PC-9 (cell line): ENCODE measurements around the gene AHNAK. TPM values are rescaled to one million over a fixed set of nuclear protein-coding genes. Genes with fewer than 3 reads are reported as not detected.

ENCODE experiments used
- BruUV-seq: library from RNA; stranded (reverse); fragments of 400-500 nt; replicated peaks from 2 replicates; lab custom pipeline; 2021; lab: Mats Ljungman, UMichigan
- CTCF ChIA-PET: fragments of 300-600 bp; sonication (Branson Sonifier 250); formaldehyde crosslinking; loops from one replicate; lab custom pipeline; 2022; ENCODE audit warnings: antibody characterized with exemption; lab: Charles Lee
- POLR2A ChIA-PET: fragments of 300-600 bp; sonication (Branson Sonifier 250); formaldehyde crosslinking; loops from one replicate; lab custom pipeline; 2022; ENCODE audit warnings: antibody characterized with exemption; ENCODE audit not compliant: unreplicated experiment; lab: Charles Lee
- DNase-seq, 2 experiments: peaks; one replicate each; pipeline versions ENCODE4 v3.0.0 to v3.0.0-alpha.2; 2015 to 2022; ENCODE audit warnings: mixed read lengths in 1 of 2
- H2AFZ ChIP-seq: fragments of 200-600 bp; sonication (generic); 2 replicates; pipeline ENCODE4 v1.8.1; 2017; ENCODE audit warnings: antibody characterized with exemption
- H3F3A ChIP-seq: fragments of 200-600 bp; sonication (generic); 2 replicates; pipeline ENCODE4 v1.8.1; 2017; ENCODE audit warnings: antibody characterized with exemption, mild to moderate bottlenecking, low read depth; ENCODE audit not compliant: insufficient read depth
- H3K27ac ChIP-seq: fragments of 200-600 bp; sonication (generic); 2 replicates; pipeline ENCODE4 v1.6.1; 2016; ENCODE audit warnings: mixed run types
- H3K27me3 ChIP-seq: fragments of 200-600 bp; sonication (generic); 2 replicates; pipeline ENCODE4 v1.6.1; 2016; ENCODE audit warnings: low read depth, mixed run types; ENCODE audit not compliant: insufficient read depth
- H3K36me3 ChIP-seq: fragments of 200-600 bp; sonication (generic); 2 replicates; pipeline ENCODE4 v1.6.1; 2016; ENCODE audit warnings: low read depth, mixed run types
- H3K4me1 ChIP-seq: fragments of 200-600 bp; sonication (generic); replicated peaks from 2 replicates; pipeline ENCODE4 v1.6.1; 2016; ENCODE audit warnings: mixed run types; ENCODE audit not compliant: insufficient read depth
- H3K4me2 ChIP-seq: fragments of 200-600 bp; sonication (generic); 2 replicates; pipeline ENCODE4 v1.6.1; 2017; ENCODE audit warnings: mixed run types
- H3K4me3 ChIP-seq: fragments of 200-600 bp; sonication (generic); 2 replicates; pipeline ENCODE4 v1.6.1; 2016; ENCODE audit warnings: mixed run types
- H3K79me2 ChIP-seq: fragments of 200-600 bp; sonication (generic); 2 replicates; pipeline ENCODE4 v1.6.1; 2017; ENCODE audit warnings: low read depth, mixed run types
- H3K9me2 ChIP-seq: fragments of 200-600 bp; sonication (generic); 2 replicates; pipeline ENCODE4 v1.8.1; 2017; ENCODE audit warnings: mild to moderate bottlenecking; ENCODE audit not compliant: insufficient read depth
- H3K9me3 ChIP-seq: fragments of 200-600 bp; sonication (generic); 2 replicates; pipeline ENCODE4 v1.8.1; 2016; ENCODE audit warnings: low read depth; ENCODE audit not compliant: insufficient read depth
- H4K20me1 ChIP-seq: fragments of 200-600 bp; sonication (generic); 2 replicates; pipeline ENCODE4 v1.8.1; 2017; ENCODE audit not compliant: insufficient read depth
- CTCF ChIP-seq: fragments of 200-600 bp; sonication (generic); conservative IDR thresholded peaks from 2 replicates; pipeline ENCODE4 v1.6.1; 2017; ENCODE audit warnings: mixed run types, antibody characterized with exemption, mild to moderate bottlenecking, moderate library complexity
- EZH2 ChIP-seq: fragments of 200-600 bp; sonication (generic); IDR thresholded peaks from 2 replicates; pipeline ENCODE4 v1.8.0; 2017; ENCODE audit warnings: antibody characterized with exemption, low read depth
- intact Hi-C: fragments of 100-400 bp; cut with micrococcal nuclease; formaldehyde crosslinking; loops from one replicate; pipeline ENCODE4 v1.10.0; 2022; ENCODE audit not compliant: unreplicated experiment
- total RNA-seq: library from RNA; stranded (reverse); gene quantifications from 2 replicates; pipeline ENCODE4 v1.2.3, GENCODE V29; 2021

AHNAK gene
- total RNA-seq, 1 experiment from 2014 or later = 632 TPM

- Histone ChIP-seq H3K27me3 (no peaks in the 10 kb centered on the region), H3K27ac (no peak overlapping the region), H3K9me2 (no peaks in the 10 kb centered on the region), H4K20me1 (no peaks in the 10 kb centered on the region), H2AFZ (no peak overlapping the region), H3K4me3 (no peak overlapping the region), H3K9me3 (no peaks in the 10 kb centered on the region), H3K79me2 (no peaks in the 10 kb centered on the region), H3F3A (peaks cover 8% of the 10 kb centered on the region; the same call in 1 of the 2 replicates), H3K4me1 (peaks cover 8% of the 10 kb centered on the region; the same call in 1 of the 2 replicates), H3K36me3 (no peaks in the 10 kb centered on the region), H3K4me2 (no peak overlapping the region)
- no peak for DNase-seq
- TF ChIP-seq CTCF = no peak
- TF ChIP-seq EZH2 = no peak
- ChIA-PET POLR2A (interaction anchor here (0.7 kb wide), 1 partner anchor 108 kb away, joined by 7 read pairs; no protein-coding TSS in a partner anchor), CTCF (interaction anchor here (0.5 kb wide), 1 partner anchor 157 kb away, joined by 3 read pairs; no protein-coding TSS in a partner anchor)
- intact Hi-C loops = no loop called here
- no TSS peak for BruUV-seq
Observed at GRCh38 chr11:62444835-62445234, 101.8 kb downstream of the AHNAK start.

GRCh38 chr11:62444236-62444833 lies 102.3 kb downstream of the AHNAK start:
- Histone ChIP-seq H3K9me3 (no peaks in the 10 kb centered on the region), H3K36me3 (no peaks in the 10 kb centered on the region), H3K4me2 (no peak overlapping the region), H2AFZ (no peak overlapping the region), H3K9me2 (no peaks in the 10 kb centered on the region), H3K4me3 (no peak overlapping the region), H4K20me1 (no peaks in the 10 kb centered on the region), H3K79me2 (no peaks in the 10 kb centered on the region), H3K27ac (no peak overlapping the region), H3F3A (peaks cover 5% of the 10 kb centered on the region; the same call in 1 of the 2 replicates), H3K27me3 (no peaks in the 10 kb centered on the region), H3K4me1 (peaks cover 3% of the 10 kb centered on the region; the same call in 1 of the 2 replicates)
- no peak for TF ChIP-seq EZH2
- no peak for TF ChIP-seq CTCF
- POLR2A ChIA-PET = no interaction called here
- BruUV-seq = no TSS peak
- intact Hi-C loops = no loop called here
- CTCF ChIA-PET = interaction anchor here (0.5 to 0.6 kb wide), 2 partner anchors 65 to 158 kb away, joined by 3 to 4 read pairs; no protein-coding TSS in a partner anchor
- no peak for DNase-seq

GRCh38 chr11:62443390-62444235 lies 103.0 kb downstream of the AHNAK start:
- H3K4me1 ChIP-seq = no peaks in the 10 kb centered on the region
- no peak for DNase-seq
- no peaks in the 10 kb centered on the region for H3K9me2 ChIP-seq
- no peak for TF ChIP-seq CTCF
- TF ChIP-seq EZH2 = no peak
- no peaks in the 10 kb centered on the region for H3K27me3 ChIP-seq
- H3K4me3 ChIP-seq = no peak overlapping the region
- POLR2A ChIA-PET = no interaction called here
- H3K4me2 ChIP-seq = no peak overlapping the region
- H4K20me1 ChIP-seq = no peaks in the 10 kb centered on the region
- H3K9me3 ChIP-seq = no peaks in the 10 kb centered on the region
- H2AFZ ChIP-seq = no peak overlapping the region
- intact Hi-C loops = no loop called here
- H3K27ac ChIP-seq = no peak overlapping the region
- H3K79me2 ChIP-seq = no peaks in the 10 kb centered on the region
- H3F3A ChIP-seq = peaks cover 5% of the 10 kb centered on the region; the same call in 1 of the 2 replicates
- CTCF ChIA-PET = interaction anchor here (0.6 kb wide), 1 partner anchor 66 kb away, joined by 4 read pairs; no protein-coding TSS in a partner anchor
- no TSS peak for BruUV-seq
- no peaks in the 10 kb centered on the region for H3K36me3 ChIP-seq
